Activated CD4-positive, alpha-beta T cell treated with anti-CD3 and anti-CD28 coated beads, Interleukin-2, amount 50 U/mL, for 16 hours (primary cell): ENCODE results near the gene TRPM3.
A peak's percentile ranks its signal among the peaks of the same experiment; 100 is the strongest.

Experiments
- DNase-seq: peaks from one replicate; pipeline ENCODE4 v3.0.0-alpha.2; 2020

Gene TRPM3

GRCh38 chr9:70494221-70494620 lies 627.2 kb downstream of the TRPM3 start:
- DNase-seq, result no peak

DNA sequence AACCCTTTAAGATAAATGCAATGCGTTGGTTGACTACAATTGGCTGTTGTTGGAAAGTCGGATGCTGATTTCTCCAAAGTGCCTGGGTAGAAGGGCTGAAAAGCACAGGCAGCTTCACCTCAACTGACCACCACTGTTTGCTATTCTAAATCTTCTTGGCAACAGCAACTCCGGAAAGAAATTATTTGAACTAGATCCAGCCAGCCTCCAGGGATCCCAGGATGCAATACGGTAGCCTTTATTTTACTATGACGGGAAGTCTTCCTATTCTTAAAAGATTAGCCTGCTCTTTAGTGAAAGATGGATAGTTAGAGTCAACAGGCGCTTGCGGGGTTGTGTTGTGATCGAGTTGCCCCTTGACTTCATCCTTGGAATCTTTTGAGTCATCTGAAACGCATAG lies 628.4 kb downstream of the TRPM3 start:
- DNase-seq, result no peak

GRCh38 chr9:70492319-70492777 lies 629.1 kb downstream of the TRPM3 start:
- DNase-seq, result no peak

- DNase-seq, result no peak
These were observed 629.7 kb downstream of the TRPM3 start for GRCh38 chr9:70491426-70492318.

- no peak for DNase-seq
These were observed 630.9 kb downstream of the TRPM3 start for GRCh38 chr9:70490478-70490877.

GRCh38 chr9:70488793-70489105 lies 632.7 kb downstream of the TRPM3 start:
- DNase-seq, result no peak

DNA sequence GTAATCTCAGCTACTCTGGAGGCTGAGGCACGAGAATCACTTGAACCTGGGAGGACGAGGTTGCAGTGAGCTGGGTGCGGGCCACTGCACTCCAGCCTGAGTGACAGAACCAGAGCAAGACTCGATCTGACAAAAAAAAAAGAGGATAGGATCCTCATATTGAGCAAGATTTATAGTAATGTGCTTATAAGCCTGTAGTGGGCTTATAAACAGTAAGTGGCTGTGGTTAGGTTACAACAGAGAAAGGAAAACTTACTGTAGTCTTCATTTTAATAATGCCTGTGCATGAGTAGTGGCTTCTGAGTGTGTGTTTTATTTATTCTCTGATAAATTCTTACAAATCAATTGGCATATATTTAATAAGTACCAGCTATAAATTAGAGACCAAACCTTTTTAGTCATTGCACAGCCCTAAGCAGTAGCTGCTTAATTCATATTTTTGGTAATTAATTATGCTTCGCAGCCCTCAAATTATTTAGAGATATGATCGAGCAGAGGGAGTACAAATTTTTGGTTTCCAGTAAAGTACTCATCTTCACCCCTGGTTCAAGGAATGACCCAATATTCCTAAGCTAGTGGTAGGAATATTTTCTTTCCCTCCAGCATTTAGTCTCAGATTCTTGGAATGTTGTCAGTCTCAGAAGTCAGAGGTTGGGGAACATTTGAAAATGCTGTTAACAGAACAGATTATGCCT lies 633.2 kb downstream of the TRPM3 start:
- no peak for DNase-seq

- DNase-seq, result no peak
These were observed 635.3 kb downstream of the TRPM3 start for GRCh38 chr9:70486127-70486526.

GRCh38 chr9:70485273-70485858 lies 636.1 kb downstream of the TRPM3 start:
- DNase-seq, result no peak

GRCh38 chr9:70484232-70485130 lies 636.9 kb downstream of the TRPM3 start:
- DNase-seq, result peak; percentile 15

DNA sequence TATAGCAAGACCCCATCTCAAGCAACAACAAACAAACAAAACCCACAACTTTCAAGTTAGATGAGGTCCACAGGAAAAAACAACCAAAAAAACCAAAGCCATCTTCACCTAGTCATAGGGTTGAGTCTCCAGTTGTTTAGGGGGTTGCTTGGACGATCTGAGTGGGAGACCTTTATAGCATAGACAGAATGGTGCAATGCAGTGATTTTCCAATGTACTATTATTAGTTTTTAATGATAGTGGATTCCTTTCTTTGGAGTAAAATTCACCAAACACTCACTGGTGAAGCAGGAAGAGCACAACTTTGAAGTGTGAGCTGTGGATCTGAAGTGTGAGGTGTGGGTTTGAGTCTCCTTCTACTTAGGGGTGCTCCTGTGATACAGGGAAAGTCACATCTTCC lies 640.0 kb downstream of the TRPM3 start:
- no peak for DNase-seq

GRCh38 chr9:70480405-70480980 lies 640.9 kb downstream of the TRPM3 start:
- DNase-seq, result no peak

GRCh38 chr9:70479880-70480291 lies 641.5 kb downstream of the TRPM3 start:
- no peak for DNase-seq
